ENCODE results near the gene FRMPD4. TPM values are rescaled to one million over a fixed set of nuclear protein-coding genes. Genes with fewer than 3 reads are reported as not detected.

Gene FRMPD4
- total and polyA plus RNA-seq, 2 of the 13 experiments (the other 11 are each of a cell fraction or from before 2014, with no cell fraction given): not detected

- no peaks in the 10 kb centered on the region for H3K36me3 ChIP-seq (replicated peaks in 1 of 2; ENCODE audit: control insufficient read depth in 1 of 2, insufficient read depth in 2 of 2, low read length in 2 of 2)
- in situ Hi-C loops (cut with HindIII; ENCODE audit: extremely low pct_ligation_motif_present, low pct_unique_long_range_greater_than_20kb) (no loop called here), intact Hi-C loops (cut with micrococcal nuclease; ENCODE audit: unreplicated experiment) (no loop called here)
- DNase-seq (ENCODE audit: low spot score) (no peak), FAIRE-seq (no peak), ATAC-seq (no peak)
- no peaks in the 10 kb centered on the region for H4K20me1 ChIP-seq (ENCODE audit: insufficient read depth, low read length)
- H3K9ac ChIP-seq (ENCODE audit: insufficient read depth, low read depth, low read length): no peak overlapping the region
- CTCF ChIA-PET (ENCODE audit: low intra/inter-chr PET ratio, low total read pairs): no interaction called here
- H2AFZ ChIP-seq (ENCODE audit: low read length): no peak overlapping the region
- H3K4me1 ChIP-seq (ENCODE audit: insufficient read depth, low read length): no peaks in the 10 kb centered on the region
- H3K27me3 ChIP-seq (ENCODE audit: control insufficient read depth in 1 of 2, insufficient read depth in 2 of 2, low read length in 2 of 2): no peaks in the 10 kb centered on the region
- H3K4me3 ChIP-seq (replicated peaks in 1 of 3; ENCODE audit: insufficient read depth in 1 of 3, low read depth in 2 of 3, low read length in 3 of 3): no peak overlapping the region
- H3K4me2 ChIP-seq (ENCODE audit: low read depth, low read length): no peak overlapping the region
- no peaks in the 10 kb centered on the region for H3K79me2 ChIP-seq (ENCODE audit: insufficient read depth, low read length)
- 7% methylated on average over 7 of the region's 7 CpGs for WGBS (ENCODE audit: low lambda C conversion rate)
- H3K27ac ChIP-seq (ENCODE audit: extremely low read length, insufficient read depth, low read length): no peak overlapping the region
- POLR2A ChIA-PET: no interaction called here
- H3K9me3 ChIP-seq (ENCODE audit: low read length): no peaks in the 10 kb centered on the region
- BruUV-seq (replicated peaks): no TSS peak
- no peak for TF ChIP-seq THAP8 (CRISPR knock-in tag; IDR thresholded peaks at IDR 0.05; ENCODE audit: borderline replicate concordance)
- no peak for TF ChIP-seq MYPOP (CRISPR knock-in tag; IDR thresholded peaks at IDR 0.05)
- no peak for TF ChIP-seq HNRNPK (IDR thresholded peaks at IDR 0.05; ENCODE audit: low read depth, low read length, poor library complexity, severe bottlenecking)
- no peak for TF ChIP-seq ZNF24 (IDR thresholded peaks at IDR 0.05)
- TF ChIP-seq ZNF710 (CRISPR knock-in tag; IDR thresholded peaks at IDR 0.05; ENCODE audit: borderline replicate concordance): no peak
- TF ChIP-seq ZSCAN29 (CRISPR knock-in tag; conservative IDR thresholded peaks at IDR 0.05): no peak
- TF ChIP-seq CSRNP1 (CRISPR knock-in tag; IDR thresholded peaks at IDR 0.05): no peak
- TF ChIP-seq ZNF777 (CRISPR knock-in tag; IDR thresholded peaks at IDR 0.05): no peak
- no peak for TF ChIP-seq ZBTB4 (CRISPR knock-in tag; IDR thresholded peaks at IDR 0.05; ENCODE audit: borderline replicate concordance)
- no peak for TF ChIP-seq ARHGAP35 (CRISPR knock-in tag; IDR thresholded peaks at IDR 0.05; ENCODE audit: borderline replicate concordance)
- TF ChIP-seq KLF6 (CRISPR knock-in tag; IDR thresholded peaks at IDR 0.05): no peak
- no peak for TF ChIP-seq JARID2 (CRISPR knock-in tag; IDR thresholded peaks at IDR 0.05; ENCODE audit: insufficient replicate concordance)
- TF ChIP-seq YEATS4 (CRISPR knock-in tag; IDR thresholded peaks at IDR 0.05; ENCODE audit: borderline replicate concordance): no peak
- no peak for TF ChIP-seq IRF9 (CRISPR knock-in tag; IDR thresholded peaks at IDR 0.05; ENCODE audit: borderline replicate concordance)
Measured at GRCh38 chrX:12443534-12444098, 305.3 kb downstream of the FRMPD4 start.

All from HepG2 (cell line).